Activated T-cell treated with anti-CD3 and anti-CD28 coated beads for 24 hours (primary cell): ENCODE results near the gene CCDC74A.
"Not testable (repeated sequence)": the region's sequence is repeated elsewhere in the genome, so short reads cannot be mapped to it uniquely, and the experiment has no call there.

Experiments used
- DNase-seq: peaks from one replicate; pipeline ENCODE4 v3.0.0-alpha.2; 2020; ENCODE audit warnings: low read depth

The CCDC74A gene

DNA sequence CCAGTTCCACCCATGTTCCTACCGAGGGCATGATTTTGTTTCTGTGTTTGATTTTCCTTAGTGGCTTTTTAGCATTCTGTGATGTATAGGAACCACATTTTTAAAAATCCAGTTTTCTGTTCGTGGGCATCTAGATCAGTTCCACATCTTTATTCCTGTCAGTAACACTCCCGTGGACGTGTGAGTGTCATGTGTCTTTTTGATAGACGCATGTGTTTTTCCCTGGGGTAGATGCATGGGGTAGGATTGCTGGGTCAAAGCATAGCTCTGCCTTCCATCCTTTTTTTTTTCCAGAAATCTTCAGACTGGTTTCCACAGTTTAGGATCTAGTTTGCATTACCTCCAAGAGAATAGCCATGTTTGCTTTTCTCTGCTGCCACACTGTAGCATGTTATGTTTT is 38.7 kb downstream of the CCDC74A start:
- no peak for DNase-seq

DNA sequence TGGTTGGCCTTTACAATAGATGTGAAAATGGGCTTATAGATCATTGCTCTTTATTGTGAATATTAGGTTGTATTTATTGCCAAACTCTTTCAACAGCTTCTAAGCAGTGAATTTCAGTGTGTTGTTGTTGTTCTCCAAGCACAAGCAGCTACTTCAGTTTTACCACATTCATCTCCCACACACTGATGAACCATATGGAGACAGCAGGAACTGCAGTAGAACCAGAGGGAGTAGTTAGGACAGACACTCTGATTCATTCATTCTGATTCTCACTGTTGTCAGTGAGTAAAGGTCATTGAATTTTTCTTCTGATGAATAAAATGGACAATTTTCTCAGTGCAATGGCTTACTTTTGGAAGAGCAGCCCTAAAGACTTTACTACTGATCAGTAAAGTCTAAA is 40.2 kb downstream of the CCDC74A start:
- no peak for DNase-seq

DNA sequence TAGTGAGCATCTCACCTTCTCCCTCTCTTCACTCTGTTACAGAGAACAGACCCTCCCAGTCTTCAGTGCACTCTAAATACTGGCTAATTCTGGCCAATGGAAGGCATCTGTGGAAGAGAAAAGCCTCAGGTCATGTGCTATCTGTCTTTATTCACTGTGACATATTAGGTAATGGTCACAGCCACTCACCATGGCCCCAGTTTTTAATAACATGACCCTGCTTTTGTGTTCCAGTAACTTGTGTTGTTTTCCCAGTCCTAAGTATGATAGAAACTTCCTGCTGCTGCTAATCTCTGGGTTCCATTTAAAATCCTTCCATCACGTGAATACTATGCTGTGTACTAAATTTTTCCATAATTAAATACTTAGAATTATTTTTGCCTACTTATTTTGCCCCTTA is 40.7 kb downstream of the CCDC74A start:
- DNase-seq = not testable (repeated sequence)

DNA sequence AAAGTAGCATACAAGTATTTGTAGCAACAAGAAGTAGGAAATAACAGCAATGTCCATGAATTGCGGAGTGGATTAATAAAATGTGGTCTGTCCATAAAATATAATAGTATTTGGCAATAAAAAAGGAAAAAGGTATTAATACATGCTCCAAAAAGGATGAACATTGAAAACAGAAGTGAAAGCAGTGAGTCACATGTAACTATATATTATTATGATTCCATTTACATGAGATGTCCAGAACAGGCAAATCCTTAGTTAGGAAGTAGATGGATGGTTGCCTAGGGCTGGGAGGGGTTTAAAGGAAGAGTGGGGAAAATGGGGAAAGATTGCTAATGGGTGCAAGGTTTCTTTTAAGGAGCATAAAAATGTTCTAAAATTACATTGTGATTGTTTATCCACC is 44.5 kb downstream of the CCDC74A start:
- no peak for DNase-seq

DNA sequence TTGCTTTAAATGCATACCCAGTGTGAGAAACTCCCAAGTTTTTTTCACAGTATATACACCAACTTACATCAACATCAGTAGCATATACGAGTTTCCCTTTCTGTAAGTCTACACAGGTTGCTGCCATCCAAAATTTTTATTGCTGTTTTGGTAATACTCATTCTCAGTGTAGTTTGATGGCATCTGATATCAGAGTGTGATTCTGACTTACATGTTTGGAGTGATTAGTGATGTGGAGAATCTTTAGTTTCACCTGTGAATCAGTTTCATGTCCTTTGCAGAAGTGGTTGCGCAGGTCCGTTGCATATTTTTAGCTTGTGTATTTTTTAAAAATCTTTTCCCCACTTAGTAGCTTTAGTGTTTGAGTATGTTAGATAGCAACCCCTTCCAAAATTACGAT is 50.1 kb downstream of the CCDC74A start:
- DNase-seq = no peak

DNA sequence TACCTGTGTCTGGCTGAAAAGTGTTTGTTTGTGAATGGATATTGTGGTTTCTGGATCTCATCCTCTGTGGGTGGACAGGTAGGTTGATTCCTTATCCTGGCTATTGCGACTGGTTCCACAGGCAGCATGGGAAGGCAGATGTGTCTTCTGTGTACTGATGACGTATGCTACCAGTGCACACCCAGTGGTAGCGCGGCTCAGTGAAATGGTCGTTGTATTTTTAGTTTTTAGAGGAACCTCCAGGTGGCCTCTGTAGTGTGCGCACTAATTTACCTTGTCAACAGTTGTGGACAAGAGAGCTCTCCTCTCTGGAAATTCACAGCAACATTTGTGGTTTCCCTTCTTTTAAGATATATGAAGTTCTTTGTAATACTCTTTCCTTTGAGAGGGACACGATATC is 52.5 kb downstream of the CCDC74A start:
- DNase-seq = no peak
